Stimulated activated naive CD4-positive, alpha-beta T cell (primary cell): ENCODE data around the gene SOCS1.
"Not testable (repeated sequence)": the region's sequence is repeated elsewhere in the genome, so short reads cannot be mapped to it uniquely, and the experiment has no call there.

Source experiments
- DNase-seq, 6 experiments: peaks; one replicate each; lab custom pipeline; 2025; lab: John Stamatoyannopoulos, UW

Gene SOCS1

DNA sequence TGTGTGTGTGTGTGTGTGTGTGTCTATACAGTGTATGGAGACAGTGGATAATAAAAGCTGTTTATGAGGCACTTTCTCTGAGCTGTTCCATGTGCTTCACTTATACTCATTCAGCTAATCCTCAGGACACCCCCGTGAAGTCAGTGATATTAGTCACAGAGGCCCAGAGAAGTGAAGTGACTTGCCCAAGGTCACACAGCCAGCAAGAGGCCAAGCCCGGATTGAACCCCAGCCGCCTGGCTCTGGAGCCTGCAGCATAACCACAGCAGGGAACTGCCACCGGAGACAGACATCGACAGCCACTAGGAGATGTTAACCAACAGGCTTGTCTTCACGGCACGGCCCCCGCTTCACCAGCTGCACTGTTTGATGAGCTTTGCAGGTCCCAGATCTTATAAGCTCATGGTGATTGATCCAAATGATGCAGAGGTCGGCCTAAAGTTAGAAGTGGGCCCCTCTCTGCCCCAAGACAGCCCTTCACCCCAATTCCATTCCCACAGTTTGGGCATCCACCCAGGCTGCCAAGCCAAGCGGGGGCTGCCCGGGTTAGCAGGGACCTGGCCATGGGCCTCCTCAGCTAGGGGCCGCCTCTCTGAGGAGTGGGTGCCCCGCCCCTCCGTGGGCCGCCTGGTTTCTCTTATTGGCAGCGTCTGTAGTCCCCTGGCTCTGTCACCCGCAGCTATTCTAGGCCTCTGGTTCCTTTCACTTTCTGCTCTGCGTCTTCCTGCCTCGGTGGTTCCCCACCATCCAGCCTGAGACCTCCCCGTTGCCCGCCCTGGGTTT, 30.9 kb downstream of the SOCS1 start:
- DNase-seq = peak; percentile 54 to 81 (median 78)

DNA sequence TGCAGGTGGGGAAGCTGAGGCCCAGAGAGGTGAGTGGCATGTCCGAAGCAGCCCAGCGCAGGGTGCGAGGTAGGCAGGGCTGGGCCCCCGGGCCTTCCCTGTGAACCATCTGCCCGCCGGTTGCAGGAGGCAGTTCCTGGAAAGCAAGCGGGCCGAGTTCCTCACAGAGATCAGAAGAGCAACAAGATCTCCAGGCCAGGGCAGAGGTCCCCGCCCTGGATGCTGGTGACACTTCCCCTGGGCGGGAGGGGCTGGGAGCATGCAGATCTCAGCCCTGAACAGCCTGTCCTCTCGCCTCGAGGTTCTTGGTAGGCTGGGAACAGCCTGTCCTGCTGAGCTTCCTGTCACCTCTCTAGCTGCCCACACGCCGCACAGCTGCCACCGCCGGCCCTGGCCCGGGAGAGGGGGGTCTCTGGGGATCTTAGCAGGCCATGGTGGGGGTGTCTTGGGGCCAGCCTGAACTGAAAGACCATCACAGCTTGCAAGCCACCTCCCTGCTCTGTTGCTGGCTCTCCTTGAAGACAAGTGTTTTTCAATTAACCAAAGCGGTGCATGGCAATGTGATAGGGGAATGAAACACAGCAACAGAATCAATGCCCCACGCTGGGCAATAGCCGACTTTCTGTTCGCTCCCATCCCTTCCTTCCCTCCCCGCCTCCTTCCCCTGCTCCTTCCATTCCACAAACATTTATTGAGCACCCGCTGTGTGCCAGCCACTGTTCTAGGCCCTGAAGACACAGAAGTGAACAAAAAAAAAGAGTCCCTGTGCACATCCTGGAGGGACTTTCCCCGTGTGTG, 31.7 kb downstream of the SOCS1 start:
- peak; percentile 7 to 71 (median 50) for DNase-seq

GRCh38 chr16:11220507-11220906, 35.5 kb downstream of the SOCS1 start:
- DNase-seq = not testable (repeated sequence)

DNA sequence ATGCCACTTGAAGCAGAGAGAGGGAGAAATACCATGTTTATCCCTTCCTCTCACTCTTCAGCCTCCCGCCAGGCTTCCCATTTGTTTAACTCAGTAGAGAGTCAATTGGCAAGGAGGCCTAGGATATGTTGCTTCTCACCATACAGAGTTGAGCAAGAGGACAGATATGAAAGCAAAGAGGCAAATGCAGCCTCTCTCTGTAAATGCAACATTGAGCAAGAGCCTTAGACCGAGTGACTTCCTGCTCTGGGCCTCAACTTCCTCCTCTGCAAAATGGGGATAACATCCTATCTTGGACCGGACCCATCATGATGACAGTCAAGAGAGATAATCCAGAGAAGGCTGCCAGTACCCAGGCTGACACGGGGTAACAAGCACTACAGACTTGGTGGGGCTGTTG, 36.8 kb downstream of the SOCS1 start:
- DNase-seq = no peak

GRCh38 chr16:11218604-11218962, 37.4 kb downstream of the SOCS1 start:
- DNase-seq = no peak

GRCh38 chr16:11217651-11218603, 38.1 kb downstream of the SOCS1 start:
- no peak for DNase-seq

DNA sequence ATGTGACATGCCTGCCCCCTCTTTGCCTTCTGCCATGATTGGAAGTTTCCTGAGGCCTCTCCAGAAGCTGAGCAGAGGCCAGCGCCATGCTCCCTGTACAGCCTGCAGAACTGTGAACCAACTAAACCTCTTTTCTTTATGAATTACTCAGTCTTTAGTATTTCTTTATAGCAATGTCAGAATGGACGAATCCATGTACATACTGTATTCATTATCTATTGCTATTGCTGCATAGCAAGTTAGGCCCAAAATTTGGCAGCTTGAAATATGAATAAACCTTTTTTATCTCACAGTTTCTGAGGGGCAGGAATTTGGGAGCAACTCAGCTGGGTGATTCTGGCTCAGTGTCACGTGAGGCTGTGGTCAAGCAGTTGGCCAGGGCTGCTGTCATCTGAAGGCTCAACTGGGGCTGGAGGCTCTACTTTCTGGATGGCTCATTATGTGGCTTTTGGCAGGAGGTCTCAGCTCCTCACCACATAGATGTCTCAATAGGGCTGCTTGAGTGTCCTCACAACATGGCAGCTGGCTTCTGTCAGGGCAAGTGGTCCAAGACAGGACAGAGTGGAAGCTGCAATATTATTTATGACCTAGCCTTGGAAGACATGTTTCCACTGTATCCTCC, 40.0 kb downstream of the SOCS1 start:
- no peak for DNase-seq

- no peak for DNase-seq
Observed at GRCh38 chr16:11213799-11214198, 42.2 kb downstream of the SOCS1 start.

GRCh38 chr16:11213373-11213772, 42.6 kb downstream of the SOCS1 start:
- no peak for DNase-seq

DNA sequence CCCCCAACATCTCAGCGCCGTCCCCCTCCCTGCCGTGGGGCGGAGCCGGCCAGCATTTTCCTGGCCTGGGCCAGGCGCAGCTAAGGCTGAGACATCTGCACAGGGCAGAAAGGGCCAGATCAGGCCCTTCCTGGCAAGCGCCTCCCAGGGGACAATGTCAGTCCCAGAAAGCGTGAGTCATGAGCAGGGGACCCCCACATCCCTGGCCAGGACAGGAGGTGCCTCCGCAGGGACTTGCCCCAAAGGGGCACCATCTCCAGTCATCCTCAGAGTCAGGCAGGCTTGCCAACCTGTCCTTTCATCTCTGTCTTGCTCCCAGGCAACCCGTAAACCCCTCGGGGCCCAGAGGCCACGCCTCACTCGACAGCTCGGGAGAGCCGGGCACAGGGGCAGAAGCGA, 43.2 kb downstream of the SOCS1 start:
- DNase-seq = no peak

- DNase-seq = no peak
Observed at GRCh38 chr16:11211977-11212797, 43.8 kb downstream of the SOCS1 start.

DNA sequence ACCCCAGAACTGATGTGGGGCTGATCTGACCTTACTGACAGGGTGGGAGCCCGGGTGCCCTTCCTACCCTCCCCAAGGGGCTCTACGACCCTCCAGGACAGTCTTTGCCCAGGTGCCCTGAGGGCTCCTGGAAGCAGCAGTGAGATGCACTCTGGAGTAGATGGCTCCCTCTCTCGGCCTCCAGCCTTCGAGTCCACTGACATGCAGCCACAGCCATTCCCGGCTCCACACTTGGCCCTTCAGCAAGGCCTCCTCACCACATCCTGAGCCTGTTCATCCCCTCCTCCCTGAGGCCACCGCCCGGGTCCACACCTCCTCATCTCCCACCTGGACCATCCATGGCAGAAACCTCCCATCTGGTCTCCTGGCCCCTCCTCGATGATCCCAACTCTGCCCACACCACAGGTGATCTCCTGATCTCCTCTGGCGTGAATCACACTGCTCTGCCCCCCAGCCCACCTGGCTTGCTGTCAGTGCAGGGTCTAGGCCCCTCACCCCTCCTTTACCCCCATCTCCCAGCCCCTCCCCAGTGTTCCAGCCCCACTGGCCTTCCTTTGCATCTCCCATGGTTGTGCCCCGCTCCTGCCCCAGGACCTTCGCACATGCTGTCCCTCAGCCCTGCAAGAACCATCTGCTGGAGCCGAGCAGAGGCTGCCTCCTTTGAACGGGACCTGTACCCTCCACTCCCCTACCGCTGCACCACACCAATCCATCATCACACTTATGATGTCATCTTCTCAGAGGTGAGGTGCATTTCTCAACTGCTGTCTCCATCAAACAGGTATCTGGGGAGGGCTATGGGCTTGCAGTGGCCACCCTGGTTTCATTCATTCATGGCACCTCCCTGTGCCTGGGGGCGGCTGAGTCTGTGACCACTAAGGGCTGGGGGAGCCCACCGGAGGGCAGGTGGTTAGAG, 44.7 kb downstream of the SOCS1 start:
- no peak for DNase-seq

- DNase-seq = no peak
Observed at GRCh38 chr16:11210260-11210659, 45.7 kb downstream of the SOCS1 start.

DNA sequence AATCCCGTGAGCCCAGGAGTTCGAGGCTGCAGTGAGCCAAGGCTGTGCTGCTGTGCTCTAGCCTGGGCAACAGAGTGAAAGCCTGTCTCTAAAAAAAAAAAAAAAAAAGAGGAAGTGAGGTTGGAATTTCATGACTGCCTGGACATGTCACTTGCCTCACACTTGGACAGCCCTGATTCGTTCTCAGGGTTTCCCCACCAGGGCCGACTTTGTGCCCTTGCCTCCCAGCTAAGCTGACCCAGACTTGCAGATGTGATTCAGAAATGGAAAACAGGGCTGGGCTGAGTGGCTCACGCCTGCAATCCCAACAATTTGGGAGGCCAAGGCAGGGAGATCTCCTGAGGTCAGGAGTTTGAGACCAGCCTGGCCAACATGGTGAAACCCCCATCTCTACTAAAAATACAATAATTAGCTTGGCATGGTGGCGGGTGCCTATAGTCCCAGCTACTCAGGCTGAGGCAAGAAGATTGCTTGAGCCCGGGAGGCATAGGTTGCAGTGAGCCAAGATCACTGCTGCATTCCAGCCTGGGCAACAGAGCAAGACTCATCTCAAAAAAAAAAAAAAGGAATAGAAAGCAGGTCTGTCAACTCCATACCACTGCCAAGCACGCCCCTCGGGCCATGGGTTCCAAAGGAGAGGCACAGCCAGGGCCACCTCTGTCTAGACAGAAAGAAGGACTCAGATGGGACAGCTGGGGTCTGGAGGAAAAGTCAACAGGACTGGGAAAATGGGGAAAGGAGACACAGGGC, 46.9 kb downstream of the SOCS1 start:
- DNase-seq = no peak

DNA sequence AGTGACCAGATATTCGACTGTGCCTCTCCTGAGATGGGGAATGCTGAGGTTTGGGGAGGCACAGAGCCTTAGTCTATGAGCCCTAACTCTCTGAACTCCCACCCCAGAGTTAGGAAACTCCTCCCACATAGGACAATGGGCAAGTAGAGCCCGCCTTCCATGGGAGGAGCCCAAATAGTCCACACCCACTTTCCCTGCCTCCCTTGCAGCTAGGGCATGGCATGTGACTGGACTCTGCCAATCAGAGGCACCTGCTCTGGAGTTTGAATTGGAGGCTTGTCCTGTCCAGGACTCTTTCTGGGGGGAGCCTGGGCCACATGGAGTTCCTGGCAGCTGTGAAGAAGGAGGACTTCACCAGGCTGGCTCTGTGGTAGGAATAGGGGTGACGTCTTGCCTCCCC, 48.4 kb downstream of the SOCS1 start:
- peak in 1 of 6 experiments; percentile 4 for DNase-seq

DNA sequence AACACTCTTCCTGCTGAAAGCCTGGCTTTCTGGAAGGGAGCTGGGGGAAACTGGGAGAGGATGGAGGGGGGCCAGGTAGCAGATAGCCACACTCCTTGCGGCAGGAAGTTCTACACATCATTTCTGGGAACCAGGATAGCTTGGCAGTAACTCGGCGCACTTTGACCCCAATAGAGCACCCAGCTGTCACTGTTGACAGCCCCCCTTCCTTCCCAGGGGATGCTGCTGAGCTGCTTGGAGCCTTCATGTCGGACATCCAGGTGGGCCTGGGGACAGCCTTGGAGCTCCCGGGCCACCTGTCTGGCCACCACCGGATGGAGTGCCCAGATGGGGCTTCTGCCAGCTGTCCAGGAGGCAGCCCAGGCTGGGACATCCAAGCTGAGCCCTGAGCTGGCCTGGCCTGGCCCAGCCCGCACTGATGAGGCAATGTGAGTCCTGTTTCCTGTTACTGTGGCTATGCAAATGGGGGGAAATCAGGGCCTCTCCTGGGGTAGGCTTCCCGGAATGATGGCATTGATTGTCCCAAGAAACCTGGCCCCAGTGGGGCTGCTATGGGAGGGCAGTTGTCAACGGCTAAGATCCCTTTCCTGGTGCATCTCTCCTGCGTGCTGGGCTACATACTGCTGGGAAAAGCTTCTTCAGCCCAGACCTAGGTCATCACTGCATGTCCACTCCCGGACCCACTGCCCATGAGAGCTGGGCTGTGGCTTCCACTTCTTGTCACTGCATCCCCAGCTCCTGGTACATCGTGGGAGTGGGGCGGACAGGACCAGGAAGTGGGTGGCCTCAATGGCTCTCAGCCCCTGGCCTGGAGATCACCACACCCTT, 50.0 kb downstream of the SOCS1 start:
- DNase-seq = no peak

DNA sequence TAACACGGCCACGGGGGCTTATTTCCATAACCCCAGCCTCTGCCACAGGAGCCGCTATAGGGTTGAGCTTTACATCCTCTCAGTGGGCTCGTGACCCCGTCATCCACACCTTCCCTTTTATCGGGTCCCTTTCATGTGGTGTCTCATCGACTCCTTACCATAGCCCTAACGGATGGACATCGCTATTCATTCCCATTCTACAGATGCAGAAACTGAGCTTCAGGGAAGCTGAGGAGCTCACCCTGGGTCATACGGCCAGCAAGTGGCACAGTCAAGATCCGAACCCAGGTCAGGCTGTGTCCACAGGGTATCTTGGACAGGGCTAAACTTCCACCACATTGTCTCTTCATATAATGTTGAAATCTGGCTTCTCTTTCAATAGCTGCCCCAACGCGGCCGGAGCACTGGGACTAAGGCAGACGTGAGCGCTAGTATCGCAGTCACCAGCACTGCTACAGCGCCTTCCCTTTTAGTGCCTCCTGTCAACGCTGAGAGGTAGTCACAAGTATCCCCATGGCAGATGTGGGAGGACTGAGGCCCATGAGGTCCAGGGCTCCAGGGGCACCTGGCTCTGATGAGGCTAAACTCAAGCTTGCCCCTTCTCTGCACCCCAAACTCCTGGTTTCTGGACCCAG, 50.8 kb downstream of the SOCS1 start:
- DNase-seq = no peak
